GM19467 (cell line): ENCODE data around the gene LMAN2L.
"Not testable (repeated sequence)": the region's sequence is repeated elsewhere in the genome, so short reads cannot be mapped to it uniquely, and the experiment has no call there.

Experiments used
- ATAC-seq: cut with Tn5 transposase; IDR thresholded peaks from one replicate; pipeline ENCODE4 v1.9.1; 2021; ENCODE audit warnings: mild to moderate bottlenecking, moderate library complexity; ENCODE audit not compliant: unreplicated experiment

LMAN2L gene

DNA sequence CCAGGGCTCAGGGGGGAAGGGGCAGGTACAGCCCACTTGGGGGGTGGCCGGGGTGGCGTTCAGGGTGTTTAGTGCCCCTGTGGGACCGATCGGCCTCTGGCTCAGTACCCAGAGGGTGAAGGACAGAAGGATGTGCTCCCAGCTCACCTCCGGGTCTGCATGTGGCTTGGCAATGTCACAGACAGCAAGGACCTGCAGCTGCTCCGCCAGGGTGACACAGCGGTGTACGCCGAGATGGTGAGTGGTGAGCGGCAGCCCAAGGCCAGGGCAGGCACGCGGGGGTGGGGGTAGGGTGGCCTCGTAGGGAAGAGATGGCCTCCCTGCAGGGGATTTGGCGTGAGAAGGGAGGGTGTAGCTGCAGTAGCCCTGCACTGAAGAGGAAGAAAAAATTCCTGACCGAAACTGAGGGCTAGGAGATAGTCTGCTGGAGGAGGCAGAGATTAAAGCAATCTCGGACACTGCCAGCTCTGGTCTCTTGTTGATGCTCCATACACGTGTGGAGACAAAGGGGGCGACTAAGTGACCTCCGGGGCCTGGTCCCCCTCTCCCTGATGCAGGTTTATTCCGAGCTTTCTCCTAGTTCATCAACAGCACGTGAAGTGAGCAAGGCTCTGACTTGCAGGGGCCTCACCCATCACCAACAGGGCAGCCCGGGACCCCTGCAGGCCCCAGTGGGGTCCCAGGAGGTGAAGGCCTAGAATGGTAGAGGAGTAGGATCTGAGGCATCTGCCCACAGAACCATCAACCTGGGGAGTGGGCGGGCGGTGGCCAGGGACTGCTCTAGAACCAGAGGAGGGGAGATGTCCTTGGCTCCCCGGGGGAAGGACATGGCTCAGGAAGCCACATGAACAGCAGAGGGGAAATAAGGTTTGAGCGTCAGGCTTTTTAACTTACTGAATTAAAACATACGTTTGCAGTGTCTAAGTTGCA, 51.9 kb downstream of the LMAN2L start:
- ATAC-seq = no peak

DNA sequence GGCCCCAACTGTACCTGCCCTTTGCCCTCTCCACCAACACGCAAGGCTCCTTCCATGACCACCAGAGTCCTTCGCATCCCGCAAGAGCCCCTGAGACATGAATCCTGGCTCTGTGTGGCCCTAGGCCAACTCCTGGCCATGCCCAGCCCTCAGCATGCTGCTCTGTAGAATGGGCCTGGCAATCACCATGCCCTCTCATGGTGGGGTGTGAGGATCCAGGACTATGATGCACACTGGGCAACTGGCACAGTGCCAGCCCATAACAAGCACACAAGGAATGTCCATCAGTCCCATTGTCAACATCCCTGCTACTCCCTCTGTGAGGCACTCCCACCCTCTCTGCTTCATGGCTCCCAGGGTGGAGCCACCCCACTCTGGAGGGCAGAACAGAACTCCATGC, 52.6 kb downstream of the LMAN2L start:
- ATAC-seq = no peak

DNA sequence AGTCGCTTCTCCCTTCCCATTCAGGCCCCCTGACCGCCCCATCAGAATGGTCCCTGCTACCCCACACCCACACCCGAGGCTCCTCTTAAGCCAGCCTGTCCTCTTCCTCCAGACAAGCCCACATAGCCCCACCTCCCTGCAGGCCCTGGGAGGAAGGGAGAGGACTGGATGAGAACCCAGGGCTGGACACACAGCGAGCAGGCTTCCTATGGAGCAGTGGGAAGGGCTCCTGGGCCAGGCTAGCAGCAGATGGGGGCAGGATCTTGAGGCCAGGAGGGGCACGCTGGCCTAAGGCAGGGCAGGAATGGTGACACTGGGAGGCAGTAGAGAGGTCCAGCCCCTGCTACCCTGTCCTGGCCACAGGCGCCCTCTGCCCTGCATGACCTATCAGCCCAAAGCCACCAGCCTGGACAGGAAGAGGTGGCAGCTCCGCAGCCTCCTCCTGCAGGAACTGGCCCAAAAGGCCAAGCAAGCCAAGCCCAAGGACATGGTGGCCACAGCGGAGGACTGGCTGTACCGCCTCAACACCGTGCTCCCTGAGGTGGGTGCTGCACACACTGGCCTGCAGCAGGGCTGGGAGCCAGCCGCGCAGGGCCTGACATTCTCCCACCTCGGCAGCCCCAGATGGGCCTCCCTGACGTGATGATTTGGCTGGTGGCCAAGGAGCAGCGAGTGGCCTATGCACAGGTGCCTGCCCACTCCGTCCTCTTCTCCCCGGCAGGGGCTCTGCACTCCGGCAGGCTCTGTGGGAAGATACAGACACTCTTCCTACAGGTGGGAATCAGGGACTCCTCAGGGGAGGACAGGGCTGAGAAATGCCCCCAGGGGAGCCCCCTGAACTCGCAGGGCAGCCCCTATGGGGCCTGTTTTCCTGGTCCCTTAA, 54.0 kb downstream of the LMAN2L start:
- ATAC-seq = no peak

DNA sequence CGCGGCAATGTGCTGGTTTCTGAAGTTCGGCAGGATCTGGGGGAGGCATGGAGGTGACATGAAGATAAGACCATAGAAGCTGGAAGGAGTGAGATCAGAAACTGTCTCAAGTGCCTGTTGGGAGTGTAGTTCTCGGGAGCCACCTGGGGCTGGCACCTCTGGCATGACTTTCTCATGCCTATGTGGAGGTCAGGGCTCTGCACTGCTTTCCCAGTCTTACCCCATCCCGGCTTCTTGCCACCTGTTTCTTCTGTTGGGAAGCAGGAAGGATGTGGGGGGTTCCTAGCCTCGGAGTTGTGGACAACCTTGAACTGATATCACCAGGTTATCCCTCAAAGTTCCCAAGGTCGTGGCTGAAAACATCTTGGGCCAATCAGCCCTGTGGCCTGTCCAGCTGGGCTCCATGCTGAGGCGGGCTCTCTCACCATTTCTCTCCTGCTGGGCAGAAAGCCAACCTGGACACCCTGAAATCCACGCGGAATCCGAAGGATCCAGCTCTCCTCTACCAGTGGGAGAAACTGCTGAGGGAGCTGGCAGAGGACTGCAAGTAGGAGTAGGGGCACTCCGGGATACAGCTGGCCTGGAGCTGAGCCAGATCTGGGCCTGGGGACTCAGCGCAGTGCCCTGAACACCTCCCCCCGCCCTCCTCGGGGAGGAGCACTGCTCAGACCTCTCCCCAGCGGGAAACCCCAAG, 54.8 kb downstream of the LMAN2L start:
- ATAC-seq = no peak

DNA sequence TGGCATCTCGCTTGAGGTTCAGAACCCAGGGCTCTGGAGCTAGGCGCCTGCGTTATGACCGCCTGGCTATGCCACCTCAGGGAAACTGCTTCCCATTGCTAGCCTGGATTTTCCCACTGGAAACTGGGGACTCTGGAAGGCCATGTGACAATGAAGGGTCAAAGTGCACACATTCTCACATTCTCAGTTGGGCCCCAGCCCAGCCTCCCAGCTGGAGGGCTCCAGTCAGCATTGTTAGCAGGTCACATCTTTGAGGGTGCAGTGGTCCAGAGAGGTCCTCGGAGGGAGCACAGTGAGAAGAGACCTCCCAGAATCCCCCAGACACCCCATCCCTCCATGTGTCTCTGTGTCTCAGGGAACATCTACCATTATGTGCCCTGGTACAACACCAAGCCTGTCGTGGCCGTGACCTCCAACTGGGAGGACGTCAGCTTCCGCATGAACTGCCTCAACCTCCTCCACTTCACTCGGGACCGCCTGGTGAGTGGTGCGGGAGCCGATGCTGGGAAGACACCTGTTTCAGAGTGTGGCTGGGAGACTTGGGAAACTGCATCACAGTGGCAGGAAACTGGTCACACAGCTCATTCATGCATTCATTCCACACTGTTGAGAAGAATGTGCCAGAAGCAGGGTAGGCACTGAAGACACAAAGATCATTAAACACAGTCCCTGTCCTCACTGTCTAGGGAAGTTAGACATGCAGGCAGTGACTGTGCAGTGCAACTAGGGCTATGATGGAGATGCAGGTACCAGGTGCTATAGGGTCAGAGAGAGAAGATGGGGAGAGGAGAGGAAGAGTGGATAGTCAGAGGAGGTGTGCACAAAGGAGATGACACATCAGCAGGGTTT, 55.7 kb downstream of the LMAN2L start:
- no peak for ATAC-seq

DNA sequence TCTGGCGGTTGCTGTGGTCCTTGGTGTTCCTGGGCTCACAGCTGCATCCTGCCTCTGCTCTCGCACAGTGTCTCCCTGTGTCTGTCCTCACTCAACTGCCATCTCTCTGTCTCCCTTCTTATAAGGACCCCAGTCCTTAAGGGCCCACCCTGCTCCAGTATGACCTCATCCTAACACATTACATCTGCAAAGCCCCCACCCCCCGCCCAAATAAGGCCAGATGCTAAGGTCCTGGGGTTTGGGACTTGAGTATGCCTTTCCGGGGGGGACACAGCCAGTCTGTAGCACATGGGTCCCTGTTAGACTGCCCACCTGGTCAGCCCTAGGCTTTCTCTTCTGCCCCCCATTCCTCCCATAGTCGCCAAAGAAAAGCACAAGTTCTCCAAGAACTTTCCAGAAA, 56.6 kb downstream of the LMAN2L start:
- no peak for ATAC-seq

DNA sequence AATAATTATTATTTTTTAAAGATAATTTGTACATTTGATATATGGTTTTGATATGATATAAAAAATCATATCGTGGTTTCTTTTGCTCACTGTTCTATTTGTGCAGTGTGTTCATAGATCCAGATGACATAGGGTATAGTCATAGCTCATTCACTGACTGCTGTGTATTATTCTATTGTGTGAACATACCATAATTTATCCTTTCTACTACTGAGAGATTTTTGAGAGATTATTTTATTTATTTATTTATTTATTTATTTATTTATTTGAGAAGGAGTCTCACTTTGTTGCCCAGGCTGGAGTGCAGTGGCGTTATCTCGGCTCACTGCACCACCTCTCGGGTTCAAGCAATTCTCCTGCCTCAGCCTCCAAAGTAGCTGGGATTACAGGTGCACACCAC, 58.3 kb downstream of the LMAN2L start:
- ATAC-seq = no peak

DNA sequence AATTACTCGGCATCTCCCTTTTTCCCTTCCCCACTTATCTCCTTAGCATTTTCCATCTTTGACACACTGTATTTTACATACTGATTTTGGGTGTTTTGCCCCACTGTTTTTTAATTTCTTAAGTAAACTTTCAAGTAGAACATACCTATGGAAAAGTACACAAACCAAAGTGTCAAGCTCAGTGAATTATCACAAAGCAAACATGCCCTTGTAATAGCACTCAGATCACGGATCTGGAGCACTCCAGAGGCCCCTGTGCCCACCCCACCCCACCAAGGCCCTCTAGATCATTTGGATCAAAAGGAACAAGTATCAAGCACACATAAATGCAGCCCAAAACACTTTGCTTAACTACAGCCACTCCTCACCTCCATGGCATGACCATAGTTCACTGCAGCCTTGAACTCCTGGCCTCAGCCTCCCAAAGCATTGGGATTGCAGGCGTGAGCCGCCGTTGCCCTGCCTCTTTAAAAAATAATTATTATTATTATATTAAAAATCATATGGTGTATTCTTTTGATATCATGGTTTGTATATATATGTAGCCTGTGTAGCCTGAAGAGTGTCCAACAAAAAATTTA, 59.2 kb downstream of the LMAN2L start:
- no peak for ATAC-seq

DNA sequence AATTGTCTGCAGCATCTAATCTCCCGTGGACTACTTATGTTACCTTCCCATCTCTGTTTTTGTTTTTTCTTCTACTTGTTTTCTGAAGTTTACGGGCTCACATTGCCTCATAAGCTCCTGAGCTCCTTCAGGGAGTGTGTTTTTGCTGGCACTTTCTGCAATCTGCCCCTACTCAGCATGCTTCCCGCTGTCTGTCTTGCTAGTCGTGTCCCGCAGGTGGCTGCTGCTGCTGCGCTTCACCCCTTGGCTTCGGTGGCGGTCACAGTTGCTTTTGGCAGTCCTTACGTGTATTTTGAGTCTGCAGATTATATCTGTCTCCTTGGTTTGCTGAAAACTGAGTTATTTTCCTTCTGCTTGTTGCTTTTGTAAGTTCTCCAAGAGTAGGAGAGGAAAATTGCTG, 60.0 kb downstream of the LMAN2L start:
- ATAC-seq = no peak

DNA sequence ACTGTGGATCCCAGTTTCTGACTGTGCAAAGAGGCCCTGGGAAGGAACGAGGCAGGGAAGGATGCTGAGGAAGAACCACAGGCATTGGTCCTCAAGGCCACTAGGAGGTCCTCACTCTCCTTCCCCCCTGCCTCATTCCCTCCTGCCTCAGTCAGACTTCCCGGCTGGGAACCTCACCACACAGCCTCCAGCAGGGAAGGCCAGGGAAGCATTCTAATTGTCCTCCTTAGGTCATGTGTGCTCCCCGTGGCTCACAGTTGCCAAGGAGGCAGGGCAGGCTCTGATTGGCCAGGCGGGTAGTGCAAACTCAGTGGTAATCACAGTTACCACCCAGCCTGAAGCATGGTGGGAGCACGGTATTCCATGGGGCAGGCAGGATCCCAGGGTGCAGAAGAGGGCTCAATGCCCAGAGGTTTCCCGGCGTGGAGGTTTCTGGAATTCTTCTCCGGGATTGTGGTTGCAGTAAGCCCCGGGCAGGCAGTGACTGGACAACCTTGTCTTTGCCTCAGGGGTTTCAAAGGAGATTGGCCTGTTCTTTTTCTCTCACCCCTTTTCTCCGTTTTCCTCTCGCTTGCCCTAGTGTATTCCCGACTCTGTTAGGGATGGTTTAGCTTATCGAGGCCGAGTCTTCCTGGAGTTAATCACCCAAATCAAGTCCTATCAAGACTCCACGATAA, 70.2 kb downstream of the LMAN2L start:
- no peak for ATAC-seq

DNA sequence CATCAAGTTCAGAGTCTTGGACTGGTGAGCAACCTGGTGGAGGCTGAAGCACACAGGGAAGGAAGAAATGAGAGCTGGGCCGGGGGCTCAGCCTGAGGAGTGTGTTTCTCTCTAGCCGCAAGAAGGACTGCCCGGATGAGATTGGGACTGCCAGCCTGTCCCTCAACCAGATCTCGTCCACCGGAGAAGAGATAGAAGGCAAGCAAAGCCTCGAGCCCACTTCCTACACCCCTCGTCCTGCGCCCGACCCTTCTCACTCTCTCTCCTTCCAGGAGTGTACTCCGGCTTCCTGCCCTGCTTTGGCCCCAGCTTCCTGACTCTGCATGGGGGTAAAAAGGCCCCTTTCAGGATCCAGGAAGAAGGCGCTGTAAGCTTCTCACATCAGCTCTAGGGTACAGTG, 71.1 kb downstream of the LMAN2L start:
- no peak for ATAC-seq

DNA sequence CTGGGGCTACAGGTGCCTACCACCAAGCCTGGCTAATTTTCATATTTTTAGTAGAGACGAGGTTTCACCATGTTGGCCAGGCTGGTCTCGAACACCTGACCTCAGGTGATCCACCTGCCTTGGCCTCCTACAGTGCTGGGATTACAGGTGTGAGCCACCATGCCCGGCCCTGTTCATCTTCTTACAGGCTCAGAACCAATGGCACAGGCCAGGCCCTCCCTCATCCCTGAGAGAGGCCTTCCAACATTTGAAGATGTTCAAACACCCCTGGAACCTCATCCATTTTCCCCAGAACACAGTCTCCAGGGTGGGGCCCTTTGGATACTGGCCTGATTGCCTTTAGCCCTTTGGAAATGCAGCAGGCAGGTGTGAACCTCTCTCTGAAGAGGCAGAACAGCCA, 74.1 kb downstream of the LMAN2L start:
- ATAC-seq = not testable (repeated sequence)

DNA sequence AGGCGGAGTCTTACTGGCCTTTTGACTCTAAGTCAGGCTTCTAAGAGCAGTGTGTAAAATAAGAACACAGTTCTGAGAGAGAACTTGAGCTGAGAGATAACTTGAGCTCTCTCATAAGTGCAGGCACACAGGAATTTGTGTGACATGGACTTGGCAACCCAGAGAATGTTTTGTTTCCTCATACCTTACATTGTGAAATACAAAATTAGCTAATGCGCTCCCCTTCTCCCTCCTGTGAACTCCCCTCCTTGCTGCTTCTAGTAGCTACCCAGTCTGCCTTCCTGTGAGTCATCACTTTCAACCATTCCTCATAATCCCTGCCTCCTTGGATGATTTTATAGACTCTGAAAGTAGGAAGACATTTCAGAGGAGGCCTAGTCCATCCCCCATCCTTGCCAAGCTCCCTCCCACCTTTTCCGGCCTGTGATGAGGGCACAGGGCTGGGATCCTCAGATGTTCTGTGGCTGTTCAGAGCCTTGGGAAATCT, 74.7 kb downstream of the LMAN2L start:
- ATAC-seq = no peak

DNA sequence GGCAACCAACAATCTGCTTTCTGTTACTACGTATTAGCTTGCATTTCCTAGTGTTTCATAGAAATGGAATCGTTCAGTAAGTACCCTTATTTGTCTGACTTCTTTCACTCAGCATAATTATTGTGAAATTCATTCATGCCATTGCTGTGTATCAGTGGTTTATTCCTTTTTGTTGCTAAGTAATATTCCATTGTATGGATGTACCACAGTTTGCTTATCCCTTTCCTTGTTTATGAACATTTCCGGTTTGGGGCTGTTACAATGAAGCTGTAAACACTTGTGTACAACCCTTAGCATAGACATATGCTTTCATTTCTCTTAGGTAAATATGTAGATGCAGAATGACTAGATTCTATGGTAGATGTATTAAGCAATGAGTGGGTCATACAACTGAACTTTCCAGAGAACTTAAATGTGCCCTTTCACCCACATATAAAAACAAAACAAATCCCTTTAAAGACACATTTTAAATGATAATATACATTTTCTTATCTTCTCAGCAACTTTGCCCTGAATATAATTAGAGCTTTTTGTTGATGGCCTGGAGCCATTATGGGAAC, 75.4 kb downstream of the LMAN2L start:
- ATAC-seq = no peak

DNA sequence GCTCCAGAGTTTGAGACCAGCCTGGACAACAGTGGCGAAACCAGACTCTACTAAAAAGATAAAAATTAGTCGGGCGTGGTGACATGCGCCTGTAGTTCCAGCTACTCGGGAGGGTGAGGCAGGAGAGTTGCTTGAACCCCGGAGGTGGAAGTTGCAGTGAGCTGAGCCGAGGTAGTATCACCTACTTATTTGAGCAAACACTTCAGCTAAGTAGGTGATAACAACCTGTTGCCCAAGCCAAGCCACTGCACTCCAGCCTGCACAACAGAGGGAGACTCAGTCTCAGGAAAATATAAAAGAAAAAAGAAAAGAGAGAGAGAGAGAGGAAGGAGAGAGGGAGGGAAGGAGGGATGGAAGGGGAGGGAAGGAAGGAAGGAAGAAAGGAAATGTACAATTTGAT, 76.0 kb downstream of the LMAN2L start:
- no peak for ATAC-seq

DNA sequence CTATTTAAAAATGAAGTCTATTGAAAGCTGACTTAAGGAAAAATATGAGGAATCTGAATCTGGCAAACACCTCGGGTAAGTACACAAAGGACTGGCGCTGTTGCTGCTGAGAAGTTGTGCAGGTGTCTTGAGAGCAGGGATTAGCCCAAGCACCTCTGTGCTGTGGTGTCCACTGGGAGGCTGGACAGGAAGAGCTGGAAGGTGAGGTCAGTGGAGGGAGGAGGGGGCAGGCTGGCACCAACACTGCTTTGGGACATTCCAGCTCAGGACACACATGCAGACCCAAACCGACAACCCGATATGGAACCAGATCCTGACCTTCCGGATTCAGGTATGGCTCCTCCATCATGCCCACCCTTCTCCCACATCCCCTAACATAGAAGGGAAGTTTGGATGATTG, 76.7 kb downstream of the LMAN2L start:
- ATAC-seq = no peak

DNA sequence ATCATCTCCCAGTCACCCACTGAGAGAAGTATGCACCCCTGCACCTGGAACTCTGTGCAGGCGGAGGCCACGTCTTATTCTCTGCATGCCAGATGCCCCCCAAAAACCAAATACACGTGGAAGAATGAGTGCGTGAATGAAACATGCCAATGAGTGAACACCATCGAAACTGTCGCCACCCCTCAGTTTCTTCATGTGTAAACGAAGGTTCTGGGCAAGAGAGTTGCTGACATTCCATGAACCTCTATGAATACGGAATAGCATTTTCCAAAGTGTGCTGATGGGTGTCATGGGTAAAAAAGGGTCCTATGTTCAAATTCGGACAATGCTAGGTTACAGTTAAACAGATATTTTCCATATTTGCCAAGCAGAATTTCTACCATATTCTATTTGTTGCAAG, 77.5 kb downstream of the LMAN2L start:
- no peak for ATAC-seq

DNA sequence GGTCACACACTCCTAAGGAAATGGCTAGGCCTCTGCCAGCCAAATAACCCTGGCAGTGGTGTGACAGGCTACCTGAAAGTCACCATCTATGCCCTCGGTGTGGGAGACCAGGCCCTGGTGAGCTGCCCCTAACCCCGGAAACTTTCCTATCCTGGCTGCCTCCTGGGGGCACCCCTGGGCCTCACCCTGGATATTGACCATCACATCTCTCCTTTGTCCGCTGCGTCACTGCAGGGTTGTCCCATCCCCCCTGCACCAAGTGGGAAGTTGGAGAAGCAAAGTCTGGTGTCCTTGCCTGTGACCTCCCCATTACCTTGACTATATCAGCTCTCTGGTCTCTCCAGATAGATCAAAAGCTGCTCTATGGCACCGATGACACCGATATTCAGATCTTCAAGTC, 78.5 kb downstream of the LMAN2L start:
- no peak for ATAC-seq

DNA sequence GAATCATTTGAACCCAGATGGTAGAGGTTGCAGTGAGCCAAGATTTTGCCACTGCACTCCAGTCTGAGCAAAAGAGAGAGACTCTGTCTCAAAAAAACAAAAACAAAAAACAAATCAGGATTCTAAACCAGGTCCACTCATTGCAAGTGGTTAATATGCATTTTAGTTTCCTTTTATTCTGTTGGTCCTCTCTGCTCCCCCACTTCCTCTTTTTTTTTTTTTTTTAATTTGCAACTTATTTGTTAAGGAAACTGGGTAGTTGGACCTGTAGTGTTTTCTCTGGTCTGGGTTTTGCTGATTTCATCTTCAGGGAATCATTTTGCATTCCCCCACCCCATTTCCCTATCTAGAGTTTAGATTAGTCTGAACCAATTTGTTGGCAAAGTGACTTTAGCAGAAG, 83.3 kb downstream of the LMAN2L start:
- ATAC-seq = no peak
